PC-9 (cell line): ENCODE measurements around the gene LRRC8C. TPM values are rescaled to one million over a fixed set of nuclear protein-coding genes. Genes with fewer than 3 reads are reported as not detected.

Experiments used
- BruUV-seq: library from RNA; stranded (reverse); fragments of 400-500 nt; replicated peaks from 2 replicates; lab custom pipeline; 2021; lab: Mats Ljungman, UMichigan
- CTCF ChIA-PET: fragments of 300-600 bp; sonication (Branson Sonifier 250); formaldehyde crosslinking; loops from one replicate; lab custom pipeline; 2022; ENCODE audit warnings: antibody characterized with exemption; lab: Charles Lee
- POLR2A ChIA-PET: fragments of 300-600 bp; sonication (Branson Sonifier 250); formaldehyde crosslinking; loops from one replicate; lab custom pipeline; 2022; ENCODE audit warnings: antibody characterized with exemption; ENCODE audit not compliant: unreplicated experiment; lab: Charles Lee
- DNase-seq, 2 experiments: peaks; one replicate each; pipeline versions ENCODE4 v3.0.0 to v3.0.0-alpha.2; 2015 to 2022; ENCODE audit warnings: mixed read lengths in 1 of 2
- H2AFZ ChIP-seq: fragments of 200-600 bp; sonication (generic); 2 replicates; pipeline ENCODE4 v1.8.1; 2017; ENCODE audit warnings: antibody characterized with exemption
- H3F3A ChIP-seq: fragments of 200-600 bp; sonication (generic); 2 replicates; pipeline ENCODE4 v1.8.1; 2017; ENCODE audit warnings: antibody characterized with exemption, mild to moderate bottlenecking, low read depth; ENCODE audit not compliant: insufficient read depth
- H3K27ac ChIP-seq: fragments of 200-600 bp; sonication (generic); 2 replicates; pipeline ENCODE4 v1.6.1; 2016; ENCODE audit warnings: mixed run types
- H3K27me3 ChIP-seq: fragments of 200-600 bp; sonication (generic); 2 replicates; pipeline ENCODE4 v1.6.1; 2016; ENCODE audit warnings: low read depth, mixed run types; ENCODE audit not compliant: insufficient read depth
- H3K36me3 ChIP-seq: fragments of 200-600 bp; sonication (generic); 2 replicates; pipeline ENCODE4 v1.6.1; 2016; ENCODE audit warnings: low read depth, mixed run types
- H3K4me1 ChIP-seq: fragments of 200-600 bp; sonication (generic); replicated peaks from 2 replicates; pipeline ENCODE4 v1.6.1; 2016; ENCODE audit warnings: mixed run types; ENCODE audit not compliant: insufficient read depth
- H3K4me2 ChIP-seq: fragments of 200-600 bp; sonication (generic); 2 replicates; pipeline ENCODE4 v1.6.1; 2017; ENCODE audit warnings: mixed run types
- H3K4me3 ChIP-seq: fragments of 200-600 bp; sonication (generic); 2 replicates; pipeline ENCODE4 v1.6.1; 2016; ENCODE audit warnings: mixed run types
- H3K79me2 ChIP-seq: fragments of 200-600 bp; sonication (generic); 2 replicates; pipeline ENCODE4 v1.6.1; 2017; ENCODE audit warnings: low read depth, mixed run types
- H3K9me2 ChIP-seq: fragments of 200-600 bp; sonication (generic); 2 replicates; pipeline ENCODE4 v1.8.1; 2017; ENCODE audit warnings: mild to moderate bottlenecking; ENCODE audit not compliant: insufficient read depth
- H3K9me3 ChIP-seq: fragments of 200-600 bp; sonication (generic); 2 replicates; pipeline ENCODE4 v1.8.1; 2016; ENCODE audit warnings: low read depth; ENCODE audit not compliant: insufficient read depth
- H4K20me1 ChIP-seq: fragments of 200-600 bp; sonication (generic); 2 replicates; pipeline ENCODE4 v1.8.1; 2017; ENCODE audit not compliant: insufficient read depth
- CTCF ChIP-seq: fragments of 200-600 bp; sonication (generic); conservative IDR thresholded peaks from 2 replicates; pipeline ENCODE4 v1.6.1; 2017; ENCODE audit warnings: mixed run types, antibody characterized with exemption, mild to moderate bottlenecking, moderate library complexity
- EZH2 ChIP-seq: fragments of 200-600 bp; sonication (generic); IDR thresholded peaks from 2 replicates; pipeline ENCODE4 v1.8.0; 2017; ENCODE audit warnings: antibody characterized with exemption, low read depth
- intact Hi-C: fragments of 100-400 bp; cut with micrococcal nuclease; formaldehyde crosslinking; loops from one replicate; pipeline ENCODE4 v1.10.0; 2022; ENCODE audit not compliant: unreplicated experiment
- total RNA-seq: library from RNA; stranded (reverse); gene quantifications from 2 replicates; pipeline ENCODE4 v1.2.3, GENCODE V29; 2021

The LRRC8C gene
- total RNA-seq, 1 experiment from 2014 or later: 2.2 TPM

GRCh38 chr1:89682611-89683010, 49.7 kb downstream of the LRRC8C start:
- no peak for DNase-seq
- Histone ChIP-seq H3K4me3 (no peak overlapping the region), H3K27ac (no peak overlapping the region), H3K4me2 (no peak overlapping the region), H3K9me2 (no peaks in the 10 kb centered on the region), H3K9me3 (no peaks in the 10 kb centered on the region), H3K36me3 (no peaks in the 10 kb centered on the region), H2AFZ (no peak overlapping the region), H3F3A (no peaks in the 10 kb centered on the region), H4K20me1 (no peaks in the 10 kb centered on the region), H3K79me2 (no peaks in the 10 kb centered on the region), H3K4me1 (no peaks in the 10 kb centered on the region), H3K27me3 (no peaks in the 10 kb centered on the region)
- TF ChIP-seq EZH2: no peak
- TF ChIP-seq CTCF: no peak
- CTCF ChIA-PET: no interaction called here
- intact Hi-C loops: no loop called here
- POLR2A ChIA-PET: no interaction called here
- BruUV-seq: no TSS peak

GRCh38 chr1:89685461-89685860, 52.5 kb downstream of the LRRC8C start:
- intact Hi-C loops: no loop called here
- Histone ChIP-seq H3K27ac (no peak overlapping the region), H3K79me2 (no peaks in the 10 kb centered on the region), H3K4me3 (no peak overlapping the region), H2AFZ (no peak overlapping the region), H3K27me3 (no peaks in the 10 kb centered on the region), H3F3A (no peaks in the 10 kb centered on the region), H3K9me2 (no peaks in the 10 kb centered on the region), H3K4me2 (no peak overlapping the region), H3K36me3 (no peaks in the 10 kb centered on the region), H3K4me1 (no peaks in the 10 kb centered on the region), H3K9me3 (no peaks in the 10 kb centered on the region), H4K20me1 (no peaks in the 10 kb centered on the region)
- no peak for DNase-seq
- BruUV-seq: no TSS peak
- ChIA-PET CTCF (no interaction called here), POLR2A (no interaction called here)
- TF ChIP-seq CTCF: no peak
- no peak for TF ChIP-seq EZH2

DNA sequence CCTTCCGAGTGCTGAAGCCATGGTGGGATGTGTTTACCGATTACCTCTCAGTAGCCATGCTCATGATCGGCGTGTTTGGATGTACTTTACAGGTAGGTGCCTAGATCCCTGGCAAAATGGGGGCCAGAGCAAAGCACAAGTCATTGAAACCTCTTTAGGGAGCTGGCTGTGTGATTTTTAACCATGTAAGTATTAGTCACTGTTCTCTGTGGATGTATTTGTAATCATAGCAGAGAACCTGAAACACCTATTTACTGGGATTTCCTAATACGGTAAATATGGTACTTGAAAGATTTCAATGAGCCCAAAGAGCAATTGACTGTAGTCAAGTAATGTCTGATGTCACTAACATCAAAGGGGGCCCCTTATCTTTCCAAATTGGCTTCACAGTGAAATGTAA, 53.6 kb downstream of the LRRC8C start:
- CTCF ChIA-PET: no interaction called here
- H3K79me2 ChIP-seq: no peaks in the 10 kb centered on the region
- TF ChIP-seq CTCF: no peak
- TF ChIP-seq EZH2: no peak

More for the DNA sequence above, 53.6 kb downstream of the LRRC8C start:
- Histone ChIP-seq H3K27ac (no peak overlapping the region), H3K9me2 (no peaks in the 10 kb centered on the region), H2AFZ (no peak overlapping the region), H3K4me1 (no peaks in the 10 kb centered on the region), H3K36me3 (no peaks in the 10 kb centered on the region), H3K4me3 (no peak overlapping the region), H4K20me1 (no peaks in the 10 kb centered on the region), H3K27me3 (no peaks in the 10 kb centered on the region), H3K4me2 (no peak overlapping the region), H3F3A (no peaks in the 10 kb centered on the region), H3K9me3 (no peaks in the 10 kb centered on the region)
- no TSS peak for BruUV-seq
- intact Hi-C loops: no loop called here
- POLR2A ChIA-PET: no interaction called here
- DNase-seq: no peak
